ENCODE data around the gene AGTR1. TPM values are rescaled to one million over a fixed set of nuclear protein-coding genes. Genes with fewer than 3 reads are reported as not detected.

Gene AGTR1
- total RNA-seq, result not detected

DNA sequence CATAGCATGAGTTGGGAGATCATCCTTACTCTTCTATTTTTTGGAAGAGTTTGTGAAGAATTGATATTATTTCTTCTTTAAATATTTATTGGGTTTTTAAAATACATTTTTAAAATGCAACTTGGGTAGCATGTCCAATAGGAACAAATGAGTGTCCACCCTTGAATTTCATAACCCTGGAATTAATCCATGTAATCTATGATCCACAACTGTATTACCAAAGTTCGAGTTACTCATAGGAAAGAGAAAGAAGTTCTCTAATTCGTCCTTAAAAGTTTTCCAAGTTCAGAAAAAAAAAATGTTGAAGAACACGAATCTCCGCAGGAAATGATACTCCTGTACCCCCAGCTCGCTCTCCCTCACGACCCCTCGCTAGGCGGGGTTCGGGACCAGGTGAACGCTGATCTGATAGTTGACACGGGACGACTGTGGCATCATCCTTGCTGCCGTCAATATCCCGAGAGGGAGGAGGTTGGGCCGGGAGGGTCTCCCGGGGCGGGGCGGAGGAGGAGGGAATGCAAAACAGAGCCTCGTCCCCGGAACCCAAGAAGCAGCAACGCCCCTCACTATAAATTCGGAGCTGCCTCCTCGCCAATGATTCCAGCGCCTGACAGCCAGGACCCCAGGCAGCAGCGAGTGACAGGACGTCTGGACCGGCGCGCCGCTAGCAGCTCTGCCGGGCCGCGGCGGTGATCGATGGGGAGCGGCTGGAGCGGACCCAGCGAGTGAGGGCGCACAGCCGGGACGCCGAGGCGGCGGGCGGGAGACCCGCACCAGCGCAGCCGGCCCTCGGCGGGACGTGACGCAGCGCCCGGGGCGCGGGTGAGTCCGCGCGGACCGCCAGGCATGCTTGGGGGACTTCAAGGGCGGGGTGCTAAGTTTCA is at the start of gene AGTR1:
Gene AGTR1 (plus strand): TSS at position 598 of the 884 bp plus-strand sequence. CDS start 43,133 bp downstream, outside the sequence.
- intact Hi-C loops (cut with DNase I, micrococcal nuclease), result no loop called here
- DNase-seq, result no peak
- Mint-ChIP-seq H3K4me1 (no peaks in the 10 kb centered on the region), H3K36me3 (ENCODE audit: low read depth) (no peaks in the 10 kb centered on the region), H3K27ac (no peak within 1 kb of the TSS), H3K4me3 (no peak within 1 kb of the TSS), H3K27me3 (peaks cover 19% of the 10 kb centered on the region), H3K9me3 (ENCODE audit: low read depth) (no peaks in the 10 kb centered on the region)
- CTCF ChIA-PET, result interaction anchor here (0.7 kb wide), 1 partner anchor 536 kb away, joined by 3 read pairs; no protein-coding TSS in a partner anchor
- POLR2A ChIA-PET, result no interaction called here
- no peak for ATAC-seq

DNA sequence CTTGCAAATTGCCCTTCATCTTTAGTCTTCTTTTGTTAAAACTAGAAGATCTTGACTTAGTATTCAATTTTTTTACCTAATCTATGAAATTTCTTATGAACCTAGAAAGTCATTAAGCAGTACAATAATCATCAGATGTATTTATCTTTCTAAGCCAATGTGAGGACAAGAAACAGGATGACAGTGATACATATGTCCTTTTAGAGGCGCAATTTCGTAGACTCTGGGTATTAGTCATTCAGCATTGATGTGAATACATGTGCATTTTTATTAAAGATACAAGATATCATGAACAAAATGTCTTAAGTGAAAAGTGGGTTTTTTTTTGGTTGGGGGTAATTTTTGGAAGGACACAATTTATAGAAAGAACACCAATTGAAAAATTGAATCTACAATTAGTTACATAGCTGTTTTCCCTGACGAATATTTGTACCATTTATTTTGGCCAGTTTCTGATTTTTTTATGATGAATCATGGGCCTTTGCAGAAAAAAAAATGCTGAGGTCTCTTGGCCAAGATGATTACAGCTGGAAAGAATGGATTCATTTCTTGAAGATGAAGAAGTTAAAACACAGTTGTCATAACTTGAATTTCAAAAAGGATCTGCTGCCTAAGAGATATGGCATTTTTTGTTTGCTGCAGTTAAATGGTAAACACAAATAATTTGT is 48.9 kb upstream of the AGTR1 start:
- POLR2A ChIA-PET, result no interaction called here

DNA sequence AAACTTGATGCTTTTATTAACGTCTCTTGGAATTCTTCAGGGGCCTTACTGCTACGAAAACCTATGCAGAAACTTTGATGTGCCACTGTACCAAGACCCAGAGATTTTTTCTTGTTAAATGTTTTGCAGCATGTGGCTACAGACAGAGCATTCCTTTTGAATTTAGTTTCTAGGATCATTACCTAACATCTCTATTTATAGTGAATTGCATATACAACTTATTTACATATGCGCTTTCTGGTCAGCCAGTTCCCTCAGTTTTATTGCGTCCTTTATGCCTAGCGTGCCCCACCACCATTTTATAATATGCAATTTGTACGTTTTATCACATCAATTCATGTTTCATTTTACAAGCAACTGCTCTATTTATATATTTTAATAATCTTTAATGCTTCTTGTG is 46.2 kb upstream of the AGTR1 start:
- H3K36me3 Mint-ChIP-seq (ENCODE audit: low read depth), result no peaks in the 10 kb centered on the region
- H3K9me3 Mint-ChIP-seq (ENCODE audit: low read depth), result peaks cover 2% of the 10 kb centered on the region
- intact Hi-C loops (cut with DNase I, micrococcal nuclease), result no loop called here
- no peak for DNase-seq
- H3K4me3 Mint-ChIP-seq, result no peak overlapping the region
- ChIA-PET POLR2A (no interaction called here), CTCF (no interaction called here)
- no peak overlapping the region for H3K27ac Mint-ChIP-seq
- no peaks in the 10 kb centered on the region for H3K4me1 Mint-ChIP-seq
- H3K27me3 Mint-ChIP-seq, result no peaks in the 10 kb centered on the region
- no peak for ATAC-seq

More for the DNA sequence above, 48.9 kb upstream of the AGTR1 start:
- intact Hi-C loops (cut with DNase I, micrococcal nuclease), result no loop called here
- CTCF ChIA-PET, result no interaction called here
- Mint-ChIP-seq H3K9me3 (ENCODE audit: low read depth) (no peaks in the 10 kb centered on the region), H3K27me3 (no peaks in the 10 kb centered on the region), H3K4me1 (no peaks in the 10 kb centered on the region), H3K4me3 (no peak overlapping the region), H3K36me3 (ENCODE audit: low read depth) (no peaks in the 10 kb centered on the region), H3K27ac (no peak overlapping the region)
- ATAC-seq, result no peak
- DNase-seq, result no peak

DNA sequence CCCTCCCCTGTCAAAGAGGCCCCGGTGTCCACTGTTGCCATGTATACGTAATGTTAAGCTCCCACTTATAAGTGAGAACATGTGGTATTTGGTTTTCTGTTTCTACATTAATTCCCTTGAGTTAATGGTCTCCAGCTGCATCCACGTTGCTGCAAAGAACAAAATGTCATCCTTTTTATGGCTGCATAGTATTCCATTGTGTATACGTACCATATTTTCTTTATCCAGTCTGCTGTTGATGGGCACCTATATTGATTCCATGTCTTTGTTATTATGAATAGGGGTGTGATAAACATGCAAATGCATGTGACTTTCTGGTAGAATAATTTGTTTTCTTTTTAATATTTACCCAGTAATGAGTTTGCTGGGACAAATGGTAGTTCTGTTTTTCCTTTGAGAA is 43.3 kb upstream of the AGTR1 start:
- Mint-ChIP-seq H3K4me3 (no peak overlapping the region), H3K9me3 (ENCODE audit: low read depth) (peaks cover 2% of the 10 kb centered on the region), H3K4me1 (no peaks in the 10 kb centered on the region), H3K27me3 (no peaks in the 10 kb centered on the region), H3K27ac (no peak overlapping the region), H3K36me3 (ENCODE audit: low read depth) (no peaks in the 10 kb centered on the region)
- POLR2A ChIA-PET, result no interaction called here
- intact Hi-C loops (cut with DNase I, micrococcal nuclease), result no loop called here
- DNase-seq (no peak), ATAC-seq (no peak)
- CTCF ChIA-PET, result no interaction called here

DNA sequence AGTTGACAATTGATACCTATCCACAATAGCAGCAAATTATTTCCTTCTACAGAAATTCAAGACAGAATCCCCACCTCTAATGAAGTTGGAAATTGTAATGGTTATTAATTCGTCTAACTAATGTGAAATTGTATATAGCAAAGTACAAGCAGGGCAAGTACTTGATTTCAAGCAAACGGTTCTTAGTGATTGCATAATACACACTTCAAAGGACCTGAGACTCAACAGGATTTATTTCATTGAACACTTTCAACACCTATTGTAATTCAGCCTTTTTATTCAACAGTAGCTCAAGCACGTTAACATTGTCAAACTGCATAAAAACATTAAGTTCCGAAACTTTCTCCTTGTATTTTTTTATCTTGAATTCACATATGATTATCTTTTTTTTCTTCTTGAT is 40.2 kb upstream of the AGTR1 start:
- H3K9me3 Mint-ChIP-seq (ENCODE audit: low read depth), result peaks cover 2% of the 10 kb centered on the region
- ATAC-seq, result no peak
- no peak overlapping the region for H3K27ac Mint-ChIP-seq
- no peaks in the 10 kb centered on the region for H3K4me1 Mint-ChIP-seq
- no peak for DNase-seq
- no peaks in the 10 kb centered on the region for H3K36me3 Mint-ChIP-seq (ENCODE audit: low read depth)
- CTCF ChIA-PET, result no interaction called here
- H3K4me3 Mint-ChIP-seq, result no peak overlapping the region
- POLR2A ChIA-PET, result no interaction called here
- H3K27me3 Mint-ChIP-seq, result no peaks in the 10 kb centered on the region
- intact Hi-C loops (cut with DNase I, micrococcal nuclease), result no loop called here

DNA sequence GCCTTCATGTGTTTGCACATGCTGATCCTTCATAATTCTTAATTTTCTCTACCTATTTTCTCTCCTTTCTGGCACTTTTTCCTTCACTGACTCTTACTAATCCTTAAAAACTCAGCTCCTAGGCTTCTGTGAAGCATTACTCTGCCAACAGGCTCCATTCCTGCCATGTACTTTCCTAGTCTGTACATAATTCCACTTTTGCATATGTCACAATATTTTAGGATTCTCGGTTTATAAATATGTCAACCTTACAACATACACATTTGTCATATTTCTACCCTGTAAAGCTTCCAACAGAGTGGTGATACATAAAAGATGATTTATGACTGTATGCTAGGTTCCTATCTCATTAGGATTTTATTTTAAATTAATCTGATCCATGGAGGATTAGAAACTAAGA is 38.2 kb upstream of the AGTR1 start:
- intact Hi-C loops (cut with DNase I, micrococcal nuclease), result no loop called here
- ChIA-PET CTCF (interaction anchor here (0.5 kb wide), 1 partner anchor 237 kb away, joined by 3 read pairs; no protein-coding TSS in a partner anchor), POLR2A (no interaction called here)
- Mint-ChIP-seq H3K4me3 (no peak overlapping the region), H3K36me3 (ENCODE audit: low read depth) (no peaks in the 10 kb centered on the region), H3K4me1 (no peaks in the 10 kb centered on the region), H3K27ac (no peak overlapping the region), H3K27me3 (no peaks in the 10 kb centered on the region), H3K9me3 (ENCODE audit: low read depth) (peaks cover 2% of the 10 kb centered on the region)
- ATAC-seq, result no peak
- no peak for DNase-seq

DNA sequence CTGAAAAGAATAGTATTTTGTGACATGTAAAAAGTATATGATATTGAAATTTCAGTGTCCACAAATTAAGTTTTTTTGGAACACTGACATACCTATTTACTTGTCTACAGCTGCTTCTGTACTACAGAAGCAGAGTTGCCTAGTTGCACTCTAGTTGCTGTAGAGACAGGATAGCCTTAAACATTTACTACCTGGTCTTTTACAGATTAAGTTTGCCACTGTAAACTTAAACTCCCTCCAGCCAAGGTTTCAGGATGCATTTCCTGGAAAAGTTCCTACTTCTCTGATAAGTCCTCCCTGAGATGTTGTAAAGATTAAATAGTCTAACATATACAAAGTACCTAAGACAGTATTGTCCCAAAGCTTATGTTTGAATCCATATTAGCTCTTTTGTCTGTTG is 17.4 kb upstream of the AGTR1 start:
- Mint-ChIP-seq H3K4me3 (no peak overlapping the region), H3K27me3 (no peaks in the 10 kb centered on the region), H3K27ac (no peak overlapping the region), H3K9me3 (ENCODE audit: low read depth) (no peaks in the 10 kb centered on the region), H3K4me1 (no peaks in the 10 kb centered on the region), H3K36me3 (ENCODE audit: low read depth) (no peaks in the 10 kb centered on the region)
- CTCF ChIA-PET, result no interaction called here
- intact Hi-C loops (cut with DNase I, micrococcal nuclease), result no loop called here
- DNase-seq (no peak), ATAC-seq (no peak)
- POLR2A ChIA-PET, result no interaction called here

DNA sequence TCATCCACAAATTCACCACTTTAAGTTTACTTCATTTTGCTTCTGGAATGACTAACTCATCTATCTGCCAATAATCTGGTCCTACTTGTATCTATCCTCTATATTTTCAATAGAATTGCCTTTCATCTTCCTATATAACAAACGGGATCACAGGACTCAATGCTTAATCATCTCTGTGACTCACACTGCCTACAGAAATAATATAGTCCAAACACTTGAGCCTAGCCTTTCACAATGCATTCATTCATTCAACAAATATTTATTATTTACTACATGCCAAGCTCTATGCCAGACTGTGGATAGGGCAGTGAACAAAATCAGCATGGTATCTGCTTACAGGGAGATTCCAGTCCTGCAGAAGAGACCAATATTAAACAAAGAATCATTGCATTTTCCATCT is 16.6 kb upstream of the AGTR1 start:
- Mint-ChIP-seq H3K36me3 (ENCODE audit: low read depth) (no peaks in the 10 kb centered on the region), H3K4me1 (no peaks in the 10 kb centered on the region), H3K27me3 (no peaks in the 10 kb centered on the region), H3K4me3 (no peak overlapping the region), H3K9me3 (ENCODE audit: low read depth) (no peaks in the 10 kb centered on the region), H3K27ac (no peak overlapping the region)
- no peak for DNase-seq
- CTCF ChIA-PET, result no interaction called here
- intact Hi-C loops (cut with DNase I, micrococcal nuclease), result no loop called here
- POLR2A ChIA-PET, result no interaction called here
- ATAC-seq, result no peak

DNA sequence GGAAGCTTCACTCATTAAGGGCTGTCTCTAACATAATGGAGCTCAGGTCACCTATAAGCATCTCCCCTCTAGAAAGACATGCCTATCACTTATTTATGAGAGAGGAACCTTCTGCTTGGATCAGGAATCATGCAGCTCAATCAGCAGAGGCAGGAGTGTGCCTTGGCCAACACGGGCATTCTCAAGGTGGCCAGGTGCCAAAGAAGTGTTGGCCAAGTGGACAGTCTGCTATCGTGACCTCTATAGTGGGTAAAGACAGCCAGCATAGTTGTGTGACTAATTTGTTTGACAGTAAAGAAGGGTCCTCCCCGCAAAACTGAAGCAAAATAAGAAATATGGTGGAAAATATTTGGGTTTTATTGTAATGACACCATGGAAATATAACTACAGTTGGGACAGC is 14.7 kb upstream of the AGTR1 start:
- Mint-ChIP-seq H3K9me3 (ENCODE audit: low read depth) (no peaks in the 10 kb centered on the region), H3K4me1 (no peaks in the 10 kb centered on the region), H3K27ac (no peak overlapping the region), H3K27me3 (no peaks in the 10 kb centered on the region), H3K36me3 (ENCODE audit: low read depth) (no peaks in the 10 kb centered on the region), H3K4me3 (no peak overlapping the region)
- intact Hi-C loops (cut with DNase I, micrococcal nuclease), result no loop called here
- ChIA-PET CTCF (no interaction called here), POLR2A (no interaction called here)
- DNase-seq, result no peak
- no peak for ATAC-seq

DNA sequence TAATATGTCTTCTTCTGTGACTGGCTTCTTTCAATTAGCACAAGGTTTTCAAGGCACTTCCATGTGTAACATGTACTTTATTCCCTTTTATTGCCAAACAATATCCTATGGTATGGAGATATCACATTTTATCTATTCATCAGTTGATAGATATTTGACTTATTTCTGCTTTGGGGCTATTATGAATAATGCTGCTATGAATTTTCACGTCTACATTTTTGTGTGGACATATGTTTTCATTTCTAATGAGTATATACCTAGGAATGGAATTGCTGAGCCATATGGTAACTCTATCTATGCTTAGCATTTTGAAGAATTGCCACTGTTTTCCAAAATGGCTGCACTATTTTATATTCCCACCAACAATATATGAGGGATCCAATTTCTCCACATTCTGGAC is 3.6 kb upstream of the AGTR1 start:
- no peak for ATAC-seq
- H3K4me1 Mint-ChIP-seq, result no peaks in the 10 kb centered on the region
- peaks cover 16% of the 10 kb centered on the region for H3K27me3 Mint-ChIP-seq
- H3K9me3 Mint-ChIP-seq (ENCODE audit: low read depth), result peaks cover 2% of the 10 kb centered on the region
- intact Hi-C loops (cut with DNase I, micrococcal nuclease), result no loop called here
- POLR2A ChIA-PET, result no interaction called here
- CTCF ChIA-PET, result no interaction called here
- DNase-seq, result no peak
- no peak overlapping the region for H3K27ac Mint-ChIP-seq
- H3K36me3 Mint-ChIP-seq (ENCODE audit: low read depth), result no peaks in the 10 kb centered on the region
- no peak overlapping the region for H3K4me3 Mint-ChIP-seq

DNA sequence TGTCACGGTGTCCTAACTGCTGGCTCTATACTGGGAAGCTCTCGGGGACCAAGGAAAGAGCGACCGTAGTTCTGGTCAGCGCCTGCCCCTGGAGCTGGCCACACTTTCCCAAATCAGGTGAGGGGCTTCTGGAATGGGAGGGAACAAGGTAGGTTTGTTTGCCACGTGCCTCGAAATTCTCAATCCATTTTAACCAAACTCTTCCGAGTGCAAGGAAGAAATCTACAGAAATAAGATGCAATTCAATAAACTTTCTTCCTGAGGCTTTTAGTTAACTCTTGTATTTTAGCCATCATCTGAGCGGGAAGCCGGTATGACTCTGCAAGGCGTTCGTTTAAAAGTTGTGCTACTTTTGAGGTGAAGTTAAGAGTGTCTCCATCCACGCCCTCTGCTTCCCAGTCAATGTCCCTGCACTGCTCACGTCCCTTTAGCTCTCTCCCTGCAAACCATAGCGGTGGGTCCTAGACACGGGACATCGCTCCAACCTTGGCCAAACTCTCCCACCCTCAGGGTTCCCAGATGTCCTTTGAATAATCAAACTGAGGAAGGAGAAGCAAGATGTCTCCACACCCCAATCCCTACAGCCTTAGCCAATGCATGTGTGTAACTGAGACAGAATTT is 597 bp downstream of the AGTR1 start:
- ChIA-PET CTCF (interaction anchor here (0.7 kb wide), 1 partner anchor 535 kb away, joined by 3 read pairs; no protein-coding TSS in a partner anchor), POLR2A (no interaction called here)
- peaks cover 19% of the 10 kb centered on the region for H3K27me3 Mint-ChIP-seq

DNA sequence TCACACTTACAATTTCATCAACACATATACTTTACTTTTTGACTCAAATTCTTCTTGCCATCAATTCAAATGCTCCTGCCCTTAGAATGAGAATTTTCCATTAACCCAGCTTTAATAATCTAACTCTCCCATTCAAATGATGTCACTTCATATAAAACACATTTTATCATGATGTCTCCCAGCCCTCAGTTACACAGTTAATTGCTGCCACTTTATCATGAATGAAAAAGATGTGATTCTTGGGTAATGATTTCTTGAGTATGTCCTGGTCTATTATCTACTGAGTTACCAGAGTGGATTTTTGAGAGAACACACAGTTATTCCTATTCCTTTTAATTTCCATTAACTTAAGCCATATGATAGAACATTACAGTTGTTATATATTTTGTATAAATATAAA is 7.6 kb downstream of the AGTR1 start:
- DNase-seq (no peak), ATAC-seq (no peak)
- intact Hi-C loops (cut with DNase I, micrococcal nuclease), result no loop called here
- Mint-ChIP-seq H3K36me3 (ENCODE audit: low read depth) (no peaks in the 10 kb centered on the region), H3K27ac (no peak overlapping the region), H3K4me3 (no peak overlapping the region), H3K9me3 (ENCODE audit: low read depth) (no peaks in the 10 kb centered on the region), H3K4me1 (no peaks in the 10 kb centered on the region), H3K27me3 (no peaks in the 10 kb centered on the region)
- ChIA-PET POLR2A (no interaction called here), CTCF (no interaction called here)

More for the DNA sequence above, 597 bp downstream of the AGTR1 start:
- Mint-ChIP-seq H3K4me1 (no peaks in the 10 kb centered on the region), H3K36me3 (ENCODE audit: low read depth) (no peaks in the 10 kb centered on the region), H3K9me3 (ENCODE audit: low read depth) (no peaks in the 10 kb centered on the region), H3K27ac (no peak overlapping the region), H3K4me3 (no peak overlapping the region)
- intact Hi-C loops (cut with DNase I, micrococcal nuclease), result no loop called here
- ATAC-seq, result no peak
- no peak for DNase-seq
